Psoas muscle (tissue), 8 donors: Measurements from ENCODE around the gene BICC1. TPM values are rescaled to one million over a fixed set of nuclear protein-coding genes. Genes with fewer than 3 reads are reported as not detected.
A peak's percentile ranks its signal among the peaks of the same experiment; 100 is the strongest.

Experiments used
- ATAC-seq, 4 donors: fragments of 200-7000 bp; cut with Tn5 transposase; one replicate each; pipeline ENCODE4 v1.9.1; 2020; ENCODE audit warnings: moderate library complexity in 3 of 4, mild to moderate bottlenecking in 2 of 4
- DNase-seq, 2 donors: peaks; one replicate each; pipeline ENCODE4 v3.0.0-alpha.2; 2020
- H3K27ac ChIP-seq: fragments of 200-600 bp; one replicate; pipeline ENCODE4 v1.8.0; 2022
- H3K27me3 ChIP-seq, 3 donors: fragments of 200-600 bp in 1 of 3; one replicate each; pipeline versions ENCODE4 v1.6.1 to v1.8.0; 2013 to 2022; ENCODE audit warnings: low read length in 2 of 3, mild to moderate bottlenecking in 2 of 3, moderate library complexity in 1 of 3; ENCODE audit not compliant: insufficient read depth in 3 of 3
- H3K36me3 ChIP-seq, 2 donors: fragments of 200-600 bp in 1 of 2; one replicate each; pipeline versions ENCODE4 v1.6.1 to v1.8.0; 2013 to 2022; ENCODE audit warnings: low read depth in 1 of 2, mild to moderate bottlenecking in 1 of 2, moderate library complexity in 1 of 2; ENCODE audit not compliant: insufficient read depth in 1 of 2
- H3K4me1 ChIP-seq: fragments of 200-600 bp; one replicate; pipeline ENCODE4 v1.8.0; 2022
- H3K4me3 ChIP-seq: fragments of 200-600 bp; one replicate; pipeline ENCODE4 v1.8.0; 2022; ENCODE audit warnings: mild to moderate bottlenecking
- H3K9me3 ChIP-seq: fragments of 200-600 bp; one replicate; pipeline ENCODE4 v1.8.0; 2022
- CTCF ChIP-seq: fragments of 200-600 bp; IDR thresholded peaks from one replicate; pipeline ENCODE4 v1.8.0; 2022; ENCODE audit warnings: antibody characterized with exemption
- WGBS, 3 donors: extraction: QIAGEN DNeasy Blood & Tissue Kit; methylation state at CpG; one replicate each; pipeline versions ENCODE4 v1.1.6 to v1.1.7; 2013; 5-methylcytosine and 5-hydroxymethylcytosine counted together
- intact Hi-C, 2 donors: fragments of 100-400 bp; cut with DNase I; formaldehyde crosslinking; loops; one replicate each; pipeline versions ENCODE4 v1.11.0 to v1.14.2; 2022
- polyA plus RNA-seq, 3 donors: library from polyadenylated mRNA; stranded (reverse); fragments of 200-250 nt; gene quantifications; one replicate each; pipeline ENCODE4 v1.2.3, GENCODE V29; 2013
- total RNA-seq, 4 donors: library from RNA; stranded (reverse); fragmentation: NEBNext Ultra II Directional in 2 of 4; extraction: Animal tissue kit (Norgen Biotek cat#: 25700) in 2 of 4; gene quantifications; one replicate each; pipeline versions ENCODE4 v1.2.1 to v1.2.4, GENCODE V29; 2021 to 2023
- donor health status: healthy with polysubstance abuse.
- donor health status: DM: no; HTN: no; CAD: no; lungs with moderate emphysema.
- donor health status: Bipolar disorder and iron deficiency.
- donor health status: healthy.
- donor health status: DM: yes; HTN: yes; CAD: no.
- donor health status: DM: no; HTN: no; CAD: no.
- donor health status: DM: no; HTN: no; CAD: no.
- donor health status: DM: yes; HTN: yes; CAD: no.

The BICC1 gene
- total and polyA plus RNA-seq, 7 donors = 4.7 to 13.2 (median 6.9) TPM

- no peak for DNase-seq
- no peaks in the 10 kb centered on the region for H3K4me1 ChIP-seq
- no peak for TF ChIP-seq CTCF
- intact Hi-C loops = no loop called here
- H3K27ac ChIP-seq = peak overlapping the region; percentile 26
- WGBS, 3 donors = 48 to 71% (median 61%) methylated on average over 1 of the region's 1 CpG
- no peaks in the 10 kb centered on the region for H3K9me3 ChIP-seq
- H3K4me3 ChIP-seq = no peak overlapping the region
- H3K36me3 ChIP-seq = no peaks in the 10 kb centered on the region
- no peaks in the 10 kb centered on the region for H3K27me3 ChIP-seq
- ATAC-seq = no peak
Measured at GRCh38 chr10:58700591-58700990, 187.9 kb downstream of the BICC1 start.

- intact Hi-C loops = no loop called here
- ATAC-seq (peak; percentile 46 to 69 (median 48)), DNase-seq (no peak)
- no peak overlapping the region for H3K4me3 ChIP-seq
- no peaks in the 10 kb centered on the region for H3K27me3 ChIP-seq
- no peaks in the 10 kb centered on the region for H3K36me3 ChIP-seq
- H3K27ac ChIP-seq = no peak overlapping the region
- TF ChIP-seq CTCF = no peak
- no peaks in the 10 kb centered on the region for H3K4me1 ChIP-seq
- WGBS, 3 donors = 36 to 44% (median 39%) methylated on average over 6 of the region's 6 CpGs
- H3K9me3 ChIP-seq = no peaks in the 10 kb centered on the region
Measured at GRCh38 chr10:58701405-58702135, 188.9 kb downstream of the BICC1 start.

- H3K27ac ChIP-seq = no peak overlapping the region
Measured at GRCh38 chr10:58704226-58704625, 191.6 kb downstream of the BICC1 start.

GRCh38 chr10:58704671-58705141, 192.0 kb downstream of the BICC1 start:
- DNase-seq (no peak), ATAC-seq (peak in 2 of 4 donors; percentile 42 to 55)
- Histone ChIP-seq H3K36me3 (no peaks in the 10 kb centered on the region), H3K4me1 (no peaks in the 10 kb centered on the region), H3K9me3 (no peaks in the 10 kb centered on the region), H3K27ac (no peak overlapping the region), H3K4me3 (no peak overlapping the region), H3K27me3 (no peaks in the 10 kb centered on the region)
- TF ChIP-seq CTCF = no peak
- WGBS, 3 donors = 10 to 15% (median 13%) methylated on average over 5 of the region's 5 CpGs
- intact Hi-C loops = no loop called here

More at GRCh38 chr10:58704226-58704625, 191.6 kb downstream of the BICC1 start:
- H3K27me3 ChIP-seq = no peaks in the 10 kb centered on the region
- WGBS, 3 donors = 95 to 100% (median 96%) methylated on average over 1 of the region's 1 CpG
- intact Hi-C loops = no loop called here
- no peak for ATAC-seq
- no peak for TF ChIP-seq CTCF
- no peaks in the 10 kb centered on the region for H3K9me3 ChIP-seq
- no peak overlapping the region for H3K4me3 ChIP-seq
- H3K36me3 ChIP-seq = no peaks in the 10 kb centered on the region
- no peaks in the 10 kb centered on the region for H3K4me1 ChIP-seq
- DNase-seq = no peak
